ENCODE results near the gene ESYT3.

DNA sequence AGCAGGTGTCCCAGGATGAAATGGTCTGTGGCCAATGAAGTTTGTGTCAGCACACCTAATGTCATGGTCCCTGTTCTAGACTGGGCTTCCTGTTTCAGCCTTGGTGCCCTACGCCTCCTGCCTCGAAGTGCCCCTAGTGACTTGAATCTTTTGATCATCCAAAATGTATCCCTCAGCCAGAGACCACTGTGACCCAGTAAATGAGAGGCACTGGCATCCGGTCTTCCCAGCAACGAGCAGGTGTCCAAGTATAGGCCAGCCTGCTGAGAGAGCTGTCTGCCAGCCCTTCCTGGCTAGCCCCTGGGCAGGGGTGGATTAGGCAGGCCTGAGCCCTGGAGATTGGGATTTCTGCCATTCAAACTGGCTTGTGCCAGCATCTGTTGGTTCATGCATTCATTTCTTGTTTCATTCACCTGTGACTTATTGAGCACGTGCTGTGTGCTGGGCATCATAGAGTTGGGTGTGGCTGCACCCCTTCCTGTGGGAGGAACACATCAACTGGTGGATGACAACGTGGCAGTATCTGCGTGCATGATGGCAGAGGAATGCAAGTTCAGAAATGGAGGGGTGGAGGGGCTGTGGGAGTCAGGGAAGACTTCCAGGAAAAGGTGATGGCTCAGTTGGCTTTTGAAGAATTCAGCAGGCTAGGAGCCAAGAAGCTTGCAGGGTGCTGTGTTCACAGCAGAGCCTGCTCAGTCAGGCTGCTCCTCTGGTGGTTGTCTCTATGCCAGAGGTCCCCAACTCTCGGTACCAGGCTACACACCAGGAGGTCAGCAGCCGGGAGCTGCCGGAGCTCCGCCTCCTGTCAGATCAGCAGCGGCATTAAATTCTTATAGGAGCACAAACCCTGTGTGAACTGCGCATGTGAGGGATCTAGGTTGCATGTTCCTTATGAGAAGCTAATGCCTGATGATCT is 21.6 kb downstream of the ESYT3 start:
- TF ChIP-seq, protein P1, sequence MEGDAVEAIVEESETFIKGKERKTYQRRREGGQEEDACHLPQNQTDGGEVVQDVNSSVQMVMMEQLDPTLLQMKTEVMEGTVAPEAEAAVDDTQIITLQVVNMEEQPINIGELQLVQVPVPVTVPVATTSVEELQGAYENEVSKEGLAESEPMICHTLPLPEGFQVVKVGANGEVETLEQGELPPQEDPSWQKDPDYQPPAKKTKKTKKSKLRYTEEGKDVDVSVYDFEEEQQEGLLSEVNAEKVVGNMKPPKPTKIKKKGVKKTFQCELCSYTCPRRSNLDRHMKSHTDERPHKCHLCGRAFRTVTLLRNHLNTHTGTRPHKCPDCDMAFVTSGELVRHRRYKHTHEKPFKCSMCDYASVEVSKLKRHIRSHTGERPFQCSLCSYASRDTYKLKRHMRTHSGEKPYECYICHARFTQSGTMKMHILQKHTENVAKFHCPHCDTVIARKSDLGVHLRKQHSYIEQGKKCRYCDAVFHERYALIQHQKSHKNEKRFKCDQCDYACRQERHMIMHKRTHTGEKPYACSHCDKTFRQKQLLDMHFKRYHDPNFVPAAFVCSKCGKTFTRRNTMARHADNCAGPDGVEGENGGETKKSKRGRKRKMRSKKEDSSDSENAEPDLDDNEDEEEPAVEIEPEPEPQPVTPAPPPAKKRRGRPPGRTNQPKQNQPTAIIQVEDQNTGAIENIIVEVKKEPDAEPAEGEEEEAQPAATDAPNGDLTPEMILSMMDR (conservative IDR thresholded peaks at IDR 0.05; ENCODE audit: low read depth, low read length) = no peak
- TF ChIP-seq EZH2 (IDR thresholded peaks at IDR 0.05; ENCODE audit: borderline replicate concordance, low read depth, low read length, poor library complexity, severe bottlenecking) = no peak

All from A673 (cell line).